Spleen (tissue), 11 donors: ENCODE data around the gene SDC1. TPM values are rescaled to one million over a fixed set of nuclear protein-coding genes. Genes with fewer than 3 reads are reported as not detected.

Experiments
- DNase-seq: peaks from one replicate; pipeline ENCODE4 v3.0.0-alpha.2; 2020
- H3K27ac ChIP-seq, 8 donors: fragments of 200-600 bp; sonication (generic) in 7 of 8; 1 replicate in 4 of 8; 2 replicates in 4 of 8; pipeline versions ENCODE4 v1.5.0 to v1.8.0; 2016 to 2021; ENCODE audit warnings: inconsistent platforms in 4 of 8, mild to moderate bottlenecking in 4 of 8, moderate library complexity in 1 of 8
- H3K27me3 ChIP-seq, 7 donors: fragments of 200-600 bp; sonication (generic) in 6 of 7; replicated peaks in 1 of 7; 1 replicate in 4 of 7; 2 replicates in 3 of 7; pipeline versions ENCODE4 v1.5.0 to v1.8.0; 2016 to 2021; ENCODE audit warnings: inconsistent platforms in 3 of 7, mild to moderate bottlenecking in 1 of 7
- H3K36me3 ChIP-seq, 6 donors: fragments of 200-600 bp; sonication (generic) in 5 of 6; 1 replicate in 4 of 6; 2 replicates in 2 of 6; pipeline versions ENCODE4 v1.5.0 to v1.8.0; 2016 to 2021; ENCODE audit warnings: inconsistent platforms in 2 of 6
- H3K4me1 ChIP-seq, 6 donors: fragments of 200-600 bp; sonication (generic) in 5 of 6; 1 replicate in 3 of 6; 2 replicates in 3 of 6; pipeline versions ENCODE4 v1.5.0 to v1.8.0; 2016 to 2021; ENCODE audit warnings: inconsistent platforms in 3 of 6
- H3K4me3 ChIP-seq, 8 donors: fragments of 200-600 bp; sonication (generic) in 7 of 8; 1 replicate in 4 of 8; 2 replicates in 4 of 8; pipeline versions ENCODE4 v1.5.0 to v1.8.0; 2016 to 2021; ENCODE audit warnings: inconsistent platforms in 4 of 8, mild to moderate bottlenecking in 4 of 8, moderate library complexity in 2 of 8
- H3K9me3 ChIP-seq, 8 donors: fragments of 200-600 bp; sonication (generic) in 7 of 8; 1 replicate in 4 of 8; 2 replicates in 4 of 8; pipeline versions ENCODE4 v1.5.0 to v1.8.0; 2016 to 2021; ENCODE audit warnings: inconsistent platforms in 4 of 8
- CTCF ChIP-seq, 11 experiments: fragments of 200-600 bp in 7 of 11; fragments of 450-650 bp in 4 of 11; sonication (generic) in 4 of 11; IDR thresholded peaks in 8 of 11; conservative IDR thresholded peaks in 3 of 11; 1 replicate in 7 of 11; 2 replicates in 4 of 11; pipeline versions ENCODE4 v1.4.0 to v1.8.0; 2016 to 2021; ENCODE audit warnings: antibody characterized with exemption in 11 of 11, inconsistent platforms in 4 of 11, mild to moderate bottlenecking in 1 of 11
- POLR2A ChIP-seq, 3 donors: fragments of 450-650 bp; IDR thresholded peaks; one replicate each; pipeline ENCODE4 v1.5.1; 2017; ENCODE audit warnings: antibody characterized with exemption in 3 of 3, mild to moderate bottlenecking in 1 of 3
- POLR2AphosphoS5 ChIP-seq, 3 donors: sonication (generic); formaldehyde crosslinking; IDR thresholded peaks; one replicate each; pipeline ENCODE4 v1.5.1; 2017; ENCODE audit warnings: antibody characterized with exemption in 3 of 3
- WGBS, 5 donors: extraction: QIAGEN DNeasy Blood & Tissue Kit in 3 of 5; methylation state at CpG; one replicate each; pipeline versions ENCODE4 v1.1.5 to v1.1.7; 2013 to 2018; 5-methylcytosine and 5-hydroxymethylcytosine counted together
- intact Hi-C: fragments of 100-400 bp; cut with DNase I; formaldehyde crosslinking; loops from one replicate; pipeline ENCODE4 v1.15.0; 2023; ENCODE audit warnings: low total_unique reads
- polyA plus RNA-seq, 3 donors: library from polyadenylated mRNA; stranded (reverse); fragments of 200-250 nt; gene quantifications; one replicate each; pipeline ENCODE4 v1.2.1, GENCODE V29; 2013
- total RNA-seq, 7 donors: library from RNA; depleted of rRNA in 3 of 7; stranded (reverse); fragments of >200 nt in 3 of 7; fragmentation: NEBNext Ultra II Directional in 4 of 7; extraction: Animal tissue kit (Norgen Biotek cat#: 25700) in 4 of 7; gene quantifications; one replicate each; pipeline versions ENCODE4 v1.1.0 to v1.2.1, GENCODE V29; 2016 to 2021
- donor health status: healthy with polysubstance abuse.
- donor health status: DM: no; HTN: no; CAD: no; lungs with moderate emphysema.
- donor health status: DM: no; HTN: no; CAD: no.
- donor health status: Bipolar disorder and iron deficiency.
- donor health status: healthy.
- donor health status: DM: no; HTN: no; CAD: no.
- donor health status: DM: yes; HTN: yes; CAD: no.

Gene SDC1
- total and polyA plus RNA-seq, 10 donors, result 0.54 to 43.8 (median 15.3) TPM

GRCh38 chr2:20210462-20210861 lies 14.5 kb downstream of the SDC1 start:
- no peak for DNase-seq
- Histone ChIP-seq H3K27ac (peak overlapping the region in 1 of 8 donors; percentile 65), H3K4me3 (no peak overlapping the region), H3K9me3 (no peaks in the 10 kb centered on the region), H3K36me3 (no peaks in the 10 kb centered on the region), H3K27me3 (no peaks in the 10 kb centered on the region), H3K4me1 (peaks cover 2 to 24% (median 12%) of the 10 kb centered on the region in 6 donors)
- intact Hi-C loops, result no loop called here
- TF ChIP-seq CTCF (IDR thresholded peaks at IDR 0.05 in 8 of 11, conservative IDR thresholded peaks at IDR 0.05 in 3 of 11), result no peak
- TF ChIP-seq POLR2AphosphoS5 (IDR thresholded peaks at IDR 0.05), result no peak
- TF ChIP-seq POLR2A (IDR thresholded peaks at IDR 0.05), result no peak
- 42 to 59% (median 50%) methylated on average over 7 to 8 of the region's 8 CpGs for WGBS, 5 donors

GRCh38 chr2:20209373-20210109 lies 15.4 kb downstream of the SDC1 start:
- H3K4me3 ChIP-seq, result no peak overlapping the region
- 85 to 94% (median 89%) methylated on average over 13 to 21 of the region's 21 CpGs for WGBS, 5 donors
- TF ChIP-seq POLR2A (IDR thresholded peaks at IDR 0.05) (no peak), CTCF (IDR thresholded peaks at IDR 0.05 in 8 of 11, conservative IDR thresholded peaks at IDR 0.05 in 3 of 11) (no peak), POLR2AphosphoS5 (IDR thresholded peaks at IDR 0.05) (no peak)
- intact Hi-C loops, result no loop called here
- DNase-seq, result no peak
- H3K27me3 ChIP-seq, result no peaks in the 10 kb centered on the region
- no peaks in the 10 kb centered on the region for H3K9me3 ChIP-seq
- H3K27ac ChIP-seq, result peak overlapping the region in 2 of 8 donors; percentile 50 to 59
- H3K4me1 ChIP-seq, result peaks cover 2 to 24% (median 12%) of the 10 kb centered on the region in 6 donors
- H3K36me3 ChIP-seq, result no peaks in the 10 kb centered on the region

GRCh38 chr2:20208476-20208859 lies 16.5 kb downstream of the SDC1 start:
- H3K36me3 ChIP-seq, result no peaks in the 10 kb centered on the region
- intact Hi-C loops, result no loop called here
- 59 to 75% (median 67%) methylated on average over 1 to 5 of the region's 5 CpGs for WGBS, 5 donors
- TF ChIP-seq POLR2AphosphoS5 (IDR thresholded peaks at IDR 0.05), result peak in 1 of 3 donors; percentile 38
- TF ChIP-seq CTCF (IDR thresholded peaks at IDR 0.05 in 8 of 11, conservative IDR thresholded peaks at IDR 0.05 in 3 of 11), result no peak
- peaks cover 2 to 20% (median 10%) of the 10 kb centered on the region in 6 donors for H3K4me1 ChIP-seq
- H3K27ac ChIP-seq, result peak overlapping the region in 5 of 8 donors; percentile 41 to 59 (median 50)
- no peaks in the 10 kb centered on the region for H3K27me3 ChIP-seq
- no peaks in the 10 kb centered on the region for H3K9me3 ChIP-seq
- no peak overlapping the region for H3K4me3 ChIP-seq
- no peak for DNase-seq

- Histone ChIP-seq H3K36me3 (no peaks in the 10 kb centered on the region), H3K4me3 (no peak overlapping the region), H3K27ac (peak overlapping the region in 4 of 8 donors; percentile 41 to 59 (median 50)), H3K4me1 (peaks cover 0 to 6% (median 0%) of the 10 kb centered on the region in 6 donors), H3K9me3 (no peaks in the 10 kb centered on the region), H3K27me3 (no peaks in the 10 kb centered on the region)
- intact Hi-C loops, result no loop called here
- 31 to 51% (median 38%) methylated on average over 4 to 5 of the region's 5 CpGs for WGBS, 5 donors
- DNase-seq, result no peak
- TF ChIP-seq POLR2AphosphoS5 (IDR thresholded peaks at IDR 0.05) (peak in 1 of 3 donors; percentile 54), CTCF (IDR thresholded peaks at IDR 0.05 in 8 of 11, conservative IDR thresholded peaks at IDR 0.05 in 3 of 11) (no peak), POLR2A (IDR thresholded peaks at IDR 0.05) (no peak)
These were observed 17.9 kb downstream of the SDC1 start for GRCh38 chr2:20207051-20207450.
